Left ventricle myocardium inferior (tissue), 1 donor: ENCODE results near the gene MGME1. TPM values are rescaled to one million over a fixed set of nuclear protein-coding genes. Genes with fewer than 3 reads are reported as not detected.

Experiments used
- DNase-seq: peaks from one replicate; pipeline ENCODE4 v3.0.0-alpha.2; 2020
- H3K27ac ChIP-seq: fragments of 200-600 bp; replicated peaks from 2 replicates; pipeline ENCODE4 v1.8.0; 2021
- H3K27me3 ChIP-seq: fragments of 200-600 bp; 2 replicates; pipeline ENCODE4 v1.8.0; 2021; ENCODE audit warnings: low read depth
- H3K36me3 ChIP-seq: fragments of 200-600 bp; 2 replicates; pipeline ENCODE4 v1.8.0; 2021
- H3K4me1 ChIP-seq: fragments of 200-600 bp; 2 replicates; pipeline ENCODE4 v1.8.0; 2021
- H3K4me3 ChIP-seq: fragments of 200-600 bp; 2 replicates; pipeline ENCODE4 v1.8.0; 2021; ENCODE audit warnings: mild to moderate bottlenecking, moderate library complexity
- H3K9me3 ChIP-seq: fragments of 200-600 bp; replicated peaks from 2 replicates; pipeline ENCODE4 v1.8.0; 2021
- intact Hi-C: fragments of 100-400 bp; cut with micrococcal nuclease; formaldehyde crosslinking; loops from one replicate; pipeline ENCODE4 v1.11.0; 2022
- total RNA-seq: library from RNA; stranded (reverse); fragmentation: NEBNext Ultra II Directional; extraction: Animal tissue kit (Norgen Biotek cat#: 25700); gene quantifications from one replicate; pipeline ENCODE4 v1.2.1, GENCODE V29; 2021
- TF ChIP-seq, protein P1 (sequence below): fragments of 200-600 bp; IDR thresholded peaks from 2 replicates; pipeline ENCODE4 v1.8.0; 2021; ENCODE audit warnings: antibody characterized with exemption, mild to moderate bottlenecking, borderline replicate concordance
- donor health status: DM: no; HTN: yes; CAD: no; lungs with severe emphysema.

Gene MGME1
- total RNA-seq, 1 donor from 2014 or later: 13.6 TPM

DNA sequence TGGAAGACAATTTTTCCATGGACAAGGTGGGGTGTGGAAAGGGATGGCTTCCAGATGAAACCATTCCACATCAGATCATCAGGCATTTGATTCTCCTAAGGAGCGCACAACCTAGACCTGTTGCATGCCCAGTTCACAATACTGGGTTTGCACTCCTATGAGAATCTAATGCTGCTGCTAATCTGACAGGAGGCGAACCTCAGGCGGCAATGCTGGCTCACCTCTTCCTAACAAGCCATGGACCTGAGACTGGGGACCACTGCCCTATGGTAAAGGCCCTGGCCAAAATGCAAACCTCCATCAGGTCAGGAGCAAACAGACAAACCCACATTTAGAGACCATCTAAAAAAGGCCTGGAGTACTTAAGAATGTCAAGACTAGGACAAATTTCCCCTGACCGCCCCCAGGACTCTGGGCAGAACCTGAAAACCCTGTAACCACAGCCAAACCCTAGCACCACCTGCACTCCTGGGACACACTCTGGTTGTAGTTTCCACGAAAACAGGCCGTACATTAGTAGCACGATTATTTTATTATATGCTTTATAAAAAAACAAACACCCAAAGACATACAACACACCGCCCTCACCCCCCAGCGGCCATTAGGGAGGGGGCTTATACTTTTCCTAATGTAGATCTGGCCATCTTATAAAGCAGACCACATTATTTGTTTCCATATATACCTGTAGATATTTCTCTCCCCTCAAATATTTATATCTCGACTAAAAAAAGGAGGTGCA lies 27.6 kb upstream of the MGME1 start:
- Histone ChIP-seq H3K36me3 (peaks cover 59% of the 10 kb centered on the region), H3K4me1 (peaks cover 32% of the 10 kb centered on the region), H3K9me3 (no peaks in the 10 kb centered on the region), H3K27me3 (no peaks in the 10 kb centered on the region), H3K4me3 (no peak overlapping the region), H3K27ac (no peak overlapping the region)
- no peak for DNase-seq
- TF ChIP-seq, protein P1, sequence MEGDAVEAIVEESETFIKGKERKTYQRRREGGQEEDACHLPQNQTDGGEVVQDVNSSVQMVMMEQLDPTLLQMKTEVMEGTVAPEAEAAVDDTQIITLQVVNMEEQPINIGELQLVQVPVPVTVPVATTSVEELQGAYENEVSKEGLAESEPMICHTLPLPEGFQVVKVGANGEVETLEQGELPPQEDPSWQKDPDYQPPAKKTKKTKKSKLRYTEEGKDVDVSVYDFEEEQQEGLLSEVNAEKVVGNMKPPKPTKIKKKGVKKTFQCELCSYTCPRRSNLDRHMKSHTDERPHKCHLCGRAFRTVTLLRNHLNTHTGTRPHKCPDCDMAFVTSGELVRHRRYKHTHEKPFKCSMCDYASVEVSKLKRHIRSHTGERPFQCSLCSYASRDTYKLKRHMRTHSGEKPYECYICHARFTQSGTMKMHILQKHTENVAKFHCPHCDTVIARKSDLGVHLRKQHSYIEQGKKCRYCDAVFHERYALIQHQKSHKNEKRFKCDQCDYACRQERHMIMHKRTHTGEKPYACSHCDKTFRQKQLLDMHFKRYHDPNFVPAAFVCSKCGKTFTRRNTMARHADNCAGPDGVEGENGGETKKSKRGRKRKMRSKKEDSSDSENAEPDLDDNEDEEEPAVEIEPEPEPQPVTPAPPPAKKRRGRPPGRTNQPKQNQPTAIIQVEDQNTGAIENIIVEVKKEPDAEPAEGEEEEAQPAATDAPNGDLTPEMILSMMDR: no peak
- intact Hi-C loops: no loop called here

DNA sequence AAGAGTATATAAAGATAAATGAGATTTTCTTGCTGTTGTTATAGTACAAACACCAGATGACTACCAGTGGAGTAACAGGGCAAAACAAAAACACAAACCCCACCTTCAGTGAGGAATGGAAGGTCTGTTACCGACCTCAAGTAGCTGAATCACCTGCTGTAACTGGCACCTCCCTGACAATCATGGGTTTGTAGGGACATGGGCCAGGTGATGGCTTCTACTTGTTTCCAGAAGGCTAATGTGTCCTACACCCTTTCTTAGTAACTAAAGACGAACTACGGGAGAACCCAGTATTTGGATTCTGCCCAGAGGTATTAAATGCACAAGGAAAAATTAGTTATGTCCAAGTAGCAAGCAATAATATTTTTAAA lies 27.0 kb upstream of the MGME1 start:
- no peak overlapping the region for H3K27ac ChIP-seq
- H3K4me1 ChIP-seq: peaks cover 27% of the 10 kb centered on the region
- H3K9me3 ChIP-seq: no peaks in the 10 kb centered on the region
- no peak for DNase-seq
- TF ChIP-seq, protein P1: no peak
- H3K36me3 ChIP-seq: peaks cover 64% of the 10 kb centered on the region
- H3K27me3 ChIP-seq: no peaks in the 10 kb centered on the region
- intact Hi-C loops: no loop called here
- H3K4me3 ChIP-seq: no peak overlapping the region

DNA sequence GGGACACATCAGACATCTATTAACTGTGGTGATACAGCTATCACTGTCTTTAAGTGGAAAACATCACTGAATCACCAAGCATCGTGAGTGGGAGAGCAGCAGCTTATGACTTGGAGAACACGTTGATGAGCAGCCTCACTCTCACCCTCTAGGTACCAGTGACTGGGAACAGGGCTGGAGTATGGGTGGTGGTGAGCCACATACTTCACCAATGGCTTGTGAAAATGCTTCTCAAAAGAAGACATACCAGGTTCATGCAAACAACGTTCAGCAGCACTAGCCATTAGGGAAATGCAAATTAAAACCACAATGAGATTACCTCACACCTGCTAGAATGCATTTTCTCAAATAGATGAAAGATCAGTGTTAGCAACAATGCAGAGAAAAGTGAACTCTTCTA lies 25.5 kb upstream of the MGME1 start:
- no peak overlapping the region for H3K27ac ChIP-seq
- H3K36me3 ChIP-seq: peaks cover 80% of the 10 kb centered on the region
- intact Hi-C loops: no loop called here
- TF ChIP-seq, protein P1: no peak
- no peak overlapping the region for H3K4me3 ChIP-seq
- no peak for DNase-seq
- no peaks in the 10 kb centered on the region for H3K9me3 ChIP-seq
- peaks cover 19% of the 10 kb centered on the region for H3K4me1 ChIP-seq
- H3K27me3 ChIP-seq: no peaks in the 10 kb centered on the region

DNA sequence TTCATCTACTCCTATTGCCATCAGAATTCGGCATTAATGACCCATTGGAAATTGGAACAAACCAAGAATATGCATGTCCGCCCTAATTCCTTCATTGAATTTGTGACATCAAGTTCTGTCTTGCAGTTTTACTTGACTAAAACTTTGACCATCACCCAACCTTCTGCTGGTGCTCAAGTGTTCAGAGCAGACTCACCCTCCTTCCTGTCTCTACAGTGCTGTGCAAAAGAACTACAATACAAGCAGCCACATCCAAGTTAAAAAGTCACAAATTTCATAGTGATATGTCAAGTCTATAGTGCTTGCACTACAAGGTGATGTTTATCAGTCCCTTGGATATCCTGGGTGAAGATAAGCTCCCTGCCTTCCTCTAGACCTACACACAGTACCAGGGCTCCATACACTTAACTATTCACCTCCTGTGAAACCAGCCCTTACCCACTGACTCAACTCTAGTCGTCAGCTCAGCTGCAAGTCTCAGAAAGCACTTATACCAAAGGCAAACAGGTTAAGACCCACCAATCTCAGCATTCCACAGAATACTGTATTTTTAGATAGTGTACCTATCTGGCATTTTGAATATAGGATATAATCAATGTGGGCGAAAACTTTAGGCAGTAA lies 23.9 kb upstream of the MGME1 start:
- intact Hi-C loops: no loop called here
- Histone ChIP-seq H3K27me3 (no peaks in the 10 kb centered on the region), H3K27ac (no peak overlapping the region), H3K9me3 (no peaks in the 10 kb centered on the region), H3K36me3 (peaks cover 96% of the 10 kb centered on the region), H3K4me3 (no peak overlapping the region), H3K4me1 (peaks cover 6% of the 10 kb centered on the region)
- no peak for DNase-seq
- TF ChIP-seq, protein P1: no peak

DNA sequence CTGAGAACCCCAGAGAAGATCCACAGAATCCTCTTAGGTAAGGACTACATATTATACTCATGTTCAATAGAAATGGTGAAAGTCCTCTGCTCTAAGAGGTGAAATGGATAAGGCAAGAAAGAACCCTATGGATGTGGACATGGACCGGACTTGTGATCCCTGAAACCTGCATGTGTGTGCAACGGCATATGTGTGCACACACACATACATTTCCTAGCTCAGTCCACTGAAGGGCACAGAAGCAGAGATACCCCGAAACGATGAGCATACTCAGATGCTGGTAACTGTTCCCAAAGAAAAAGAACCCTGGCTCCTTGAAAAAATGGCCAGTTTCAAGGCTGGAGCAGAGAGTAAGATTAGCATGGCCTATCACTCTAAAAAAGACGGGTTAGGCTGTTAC lies 22.8 kb upstream of the MGME1 start:
- Histone ChIP-seq H3K27me3 (no peaks in the 10 kb centered on the region), H3K4me3 (no peak overlapping the region), H3K4me1 (peaks cover 6% of the 10 kb centered on the region), H3K9me3 (no peaks in the 10 kb centered on the region), H3K36me3 (peaks cover 100% of the 10 kb centered on the region), H3K27ac (no peak overlapping the region)
- intact Hi-C loops: no loop called here
- no peak for DNase-seq
- TF ChIP-seq, protein P1: no peak
